B cell (primary cell): ENCODE results near the gene ATR. TPM values are rescaled to one million over a fixed set of nuclear protein-coding genes. Genes with fewer than 3 reads are reported as not detected.

Experiments used
- ATAC-seq: fragments of 200-7000 bp; cut with Tn5 transposase; one replicate; pipeline ENCODE4 v1.10.0; 2021; ENCODE audit warnings: low read depth, mild to moderate bottlenecking, moderate number of reproducible peaks, moderate library complexity
- CTCF ChIA-PET: fragments of 350-600 bp; sonication (Branson Sonifier 250); formaldehyde crosslinking; loops from one replicate; lab custom pipeline; 2021; ENCODE audit warnings: antibody characterized with exemption, inconsistent platforms; lab: Charles Lee
- POLR2A ChIA-PET: fragments of 350-600 bp; sonication (Branson Sonifier 250); formaldehyde crosslinking; loops from one replicate; lab custom pipeline; 2021; ENCODE audit warnings: antibody characterized with exemption; lab: Charles Lee
- DNase-seq: peaks from one replicate; pipeline ENCODE4 v3.0.0; 2013
- H2AFZ ChIP-seq: 2 replicates; pipeline ENCODE4 v1.6.1; 2012; ENCODE audit warnings: mild to moderate bottlenecking, low read depth, low read length; ENCODE audit not compliant: insufficient read depth, poor library complexity, severe bottlenecking
- H3K27ac ChIP-seq, 2 donors: 1 replicate in 1 of 2; 2 replicates in 1 of 2; pipeline ENCODE4 v1.5.1; 2012 to 2013; ENCODE audit warnings: low read length in 2 of 2, mild to moderate bottlenecking in 2 of 2, moderate library complexity in 1 of 2
- H3K27me3 ChIP-seq, 4 experiments: fragments of 200-600 bp in 1 of 4; sonication (generic) in 1 of 4; replicated peaks in 1 of 4; 1 replicate in 2 of 4; 2 replicates in 2 of 4; pipeline versions ENCODE4 v1.6.1 to v1.7.0; 2013 to 2016; ENCODE audit warnings: low read length in 3 of 4, mild to moderate bottlenecking in 2 of 4, mixed read lengths in 1 of 4, moderate library complexity in 1 of 4; ENCODE audit not compliant: insufficient read depth in 4 of 4, control insufficient read depth in 3 of 4; ENCODE audit errors: control extremely low read depth in 1 of 4
- H3K36me3 ChIP-seq, 2 experiments: replicated peaks in 1 of 2; 1 replicate in 1 of 2; 2 replicates in 1 of 2; pipeline versions ENCODE4 v1.6.1 to v1.7.1; 2013; ENCODE audit warnings: low read length in 1 of 2; ENCODE audit not compliant: insufficient read depth in 2 of 2, control insufficient read depth in 1 of 2; ENCODE audit errors: control extremely low read depth in 1 of 2, extremely low read depth in 1 of 2
- H3K4me1 ChIP-seq, 2 donors: fragments of 200-600 bp in 1 of 2; sonication (generic) in 1 of 2; 1 replicate in 1 of 2; 2 replicates in 1 of 2; pipeline versions ENCODE4 v1.5.1 to v1.6.1; 2013 to 2017; ENCODE audit warnings: low read length in 2 of 2; ENCODE audit not compliant: control insufficient read depth in 2 of 2, insufficient read depth in 2 of 2
- H3K4me2 ChIP-seq: replicated peaks from 2 replicates; pipeline ENCODE3; 2012; ENCODE audit warnings: mild to moderate bottlenecking, low read depth, low read length; ENCODE audit not compliant: poor library complexity, severe bottlenecking
- H3K4me3 ChIP-seq, 5 experiments: fragments of 200-600 bp in 1 of 5; sonication (generic) in 1 of 5; 1 replicate in 3 of 5; 2 replicates in 2 of 5; pipeline versions ENCODE4 v1.5.1 to v1.7.0; 2011 to 2016; ENCODE audit warnings: low read length in 4 of 5, mild to moderate bottlenecking in 4 of 5, low read depth in 2 of 5, control low read depth in 1 of 5, moderate library complexity in 1 of 5; ENCODE audit not compliant: insufficient read depth in 1 of 5; ENCODE audit errors: control extremely low read depth in 1 of 5, extremely low read depth in 1 of 5
- H3K79me2 ChIP-seq: fragments of 200-600 bp; sonication (generic); one replicate; pipeline ENCODE4 v1.6.0; 2016; ENCODE audit warnings: low read length; ENCODE audit not compliant: control insufficient read depth, insufficient read depth
- H3K9ac ChIP-seq: fragments of 200-600 bp; sonication (generic); 2 replicates; pipeline ENCODE4 v1.6.1; 2017; ENCODE audit warnings: mild to moderate bottlenecking, low read length, moderate library complexity
- H3K9me3 ChIP-seq, 3 donors: one replicate each; pipeline versions ENCODE4 v1.6.1 to v1.7.1; 2013; ENCODE audit warnings: low read length in 2 of 3; ENCODE audit not compliant: control insufficient read depth in 2 of 3, insufficient read depth in 1 of 3; ENCODE audit errors: control extremely low read depth in 1 of 3
- H4K20me1 ChIP-seq: 2 replicates; pipeline ENCODE4 v1.6.0; 2012; ENCODE audit warnings: mild to moderate bottlenecking, low read length; ENCODE audit not compliant: insufficient read depth, control insufficient read depth, poor library complexity, severe bottlenecking
- H3K27ac Mint-ChIP-seq: one replicate; pipeline ENCODE4 v1.8.0; 2021; ENCODE audit warnings: mixed read lengths
- H3K27me3 Mint-ChIP-seq: one replicate; pipeline ENCODE4 v1.8.0; 2021; ENCODE audit warnings: mixed read lengths
- H3K4me1 Mint-ChIP-seq: one replicate; pipeline ENCODE4 v1.8.0; 2021; ENCODE audit warnings: mixed read lengths
- H3K4me3 Mint-ChIP-seq: one replicate; pipeline ENCODE4 v1.8.0; 2021; ENCODE audit warnings: mixed read lengths
- H3K9me3 Mint-ChIP-seq: one replicate; pipeline ENCODE4 v1.8.0; 2022; ENCODE audit warnings: mixed read lengths; ENCODE audit not compliant: insufficient read depth
- CTCF ChIP-seq: fragments of 200-600 bp; IDR thresholded peaks from one replicate; pipeline ENCODE4 v1.8.0; 2022; ENCODE audit warnings: antibody characterized with exemption, mild to moderate bottlenecking
- EZH2 ChIP-seq: IDR thresholded peaks from 2 replicates; pipeline ENCODE4 v1.6.1; 2012; ENCODE audit warnings: borderline replicate concordance, low read depth, mild to moderate bottlenecking, moderate library complexity, low read length; ENCODE audit not compliant: insufficient read depth, poor library complexity, severe bottlenecking
- WGBS: methylation state at CpG from one replicate; pipeline ENCODE4 v1.1.5; 2013; ENCODE audit warnings: missing lambda C conversion rate; ENCODE audit not compliant: insufficient coverage; 5-methylcytosine and 5-hydroxymethylcytosine counted together
- intact Hi-C: fragments of 100-400 bp; cut with micrococcal nuclease; formaldehyde crosslinking; loops from one replicate; pipeline ENCODE4 v1.10.0; 2022
- polyA plus RNA-seq: library from polyadenylated mRNA; depleted of rRNA; stranded (reverse); fragments of >200 nt; gene quantifications from 2 replicates; pipeline ENCODE4 v1.2.3, GENCODE V29; 2012
- total RNA-seq, 2 donors: library from RNA; stranded (reverse); fragments of 120-200 nt in 1 of 2; gene quantifications; 1 replicate in 1 of 2; 2 replicates in 1 of 2; pipeline versions ENCODE4 v1.2.3 to v1.2.4, GENCODE V29; 2013 to 2022

ATR gene
- total and polyA plus RNA-seq, 2 donors (not counting 1 experiment from before 2014, with no cell fraction given), result 17.1 to 46.7 TPM

GRCh38 chr3:142597906-142598305, 19.4 kb upstream of the ATR start:
- H3K27ac Mint-ChIP-seq, result no peak overlapping the region
- H3K27me3 Mint-ChIP-seq, result peaks cover 9% of the 10 kb centered on the region
- Histone ChIP-seq H3K4me1 (peaks cover 10 to 15% of the 10 kb centered on the region in 2 donors), H3K36me3 (no peaks in the 10 kb centered on the region), H3K4me3 (no peak overlapping the region), H3K27me3 (peaks cover 0 to 5% (median 2%) of the 10 kb centered on the region in 4 experiments), H3K9ac (no peak overlapping the region), H2AFZ (peak overlapping the region; percentile 84), H3K4me2 (no peak overlapping the region), H3K9me3 (no peaks in the 10 kb centered on the region), H4K20me1 (no peaks in the 10 kb centered on the region), H3K79me2 (no peaks in the 10 kb centered on the region), H3K27ac (no peak overlapping the region)
- intact Hi-C loops, result loop anchor here (5.0 kb wide), 4 partner anchors 124 to 1374 kb away; partner anchors contain the start of genes DIPK2A, TRPC1, U2SURP and XRN1
- no peak for ATAC-seq
- H3K4me1 Mint-ChIP-seq, result peaks cover 19% of the 10 kb centered on the region
- no peak for TF ChIP-seq EZH2
- no peak for TF ChIP-seq CTCF
- peak overlapping the region; percentile 33 for H3K4me3 Mint-ChIP-seq
- ChIA-PET POLR2A (no interaction called here), CTCF (interaction anchor here (1.4 to 2.3 kb wide), 2 partner anchors 11 kb away, joined by 3 to 8 read pairs; no protein-coding TSS in a partner anchor)
- 88% methylated on average over 2 of the region's 3 CpGs for WGBS
- H3K9me3 Mint-ChIP-seq, result no peaks in the 10 kb centered on the region
- DNase-seq, result no peak

GRCh38 chr3:142596726-142597088, 18.2 kb upstream of the ATR start:
- intact Hi-C loops, result loop anchor here (1.0 to 5.0 kb wide), 5 partner anchors 18 to 1376 kb away; partner anchors contain the start of genes ATR, DIPK2A, TRPC1 and U2SURP
- CTCF ChIA-PET, result interaction anchor here (2.3 kb wide), 1 partner anchor 9 kb away, joined by 8 read pairs; no protein-coding TSS in a partner anchor
- H3K9me3 Mint-ChIP-seq, result no peaks in the 10 kb centered on the region

More at GRCh38 chr3:142596726-142597088, 18.2 kb upstream of the ATR start:
- H3K4me1 Mint-ChIP-seq, result peaks cover 19% of the 10 kb centered on the region
- H3K27me3 Mint-ChIP-seq, result peaks cover 12% of the 10 kb centered on the region
- Histone ChIP-seq H3K9ac (peak overlapping the region; percentile 76), H3K27ac (peak overlapping the region in 1 of 2 donors; percentile 27), H3K9me3 (no peaks in the 10 kb centered on the region), H3K4me1 (peaks cover 10 to 15% of the 10 kb centered on the region in 2 donors), H3K27me3 (peaks cover 0 to 7% (median 2%) of the 10 kb centered on the region in 4 experiments), H3K79me2 (no peaks in the 10 kb centered on the region), H4K20me1 (no peaks in the 10 kb centered on the region), H2AFZ (peak overlapping the region; percentile 84), H3K36me3 (no peaks in the 10 kb centered on the region), H3K4me2 (peak overlapping the region; percentile 79), H3K4me3 (peak overlapping the region; percentile 40 to 77 (median 72))
- DNase-seq, result no peak
- no peak for ATAC-seq
- peak overlapping the region; percentile 87 for H3K27ac Mint-ChIP-seq
- POLR2A ChIA-PET, result no interaction called here
- H3K4me3 Mint-ChIP-seq, result peak overlapping the region; percentile 99
- no peak for TF ChIP-seq CTCF
- no peak for TF ChIP-seq EZH2
- WGBS, result 7% methylated on average over 3 of the region's 5 CpGs
